A549 (cell line): Measurements from ENCODE around the gene DDX54. TPM values are rescaled to one million over a fixed set of nuclear protein-coding genes. Genes with fewer than 3 reads are reported as not detected.

Experiments used
- ATAC-seq, 2 experiments: fragments of 200-7000 bp in 1 of 2; fragments of >200 bp in 1 of 2; cut with Nextera tagmentation in 1 of 2; cut with Tn5 transposase in 1 of 2; 3 replicates each; pipeline versions ENCODE4 v1.8.0 to v1.9.1; 2018 to 2020; ENCODE audit warnings: mild to moderate bottlenecking in 1 of 2, moderate library complexity in 1 of 2
- CTCF ChIA-PET: fragments of 300-600 bp; sonication (Branson Sonifier 250); formaldehyde crosslinking; extraction: SDS; loops from one replicate; lab custom pipeline; 2021; ENCODE audit warnings: antibody characterized with exemption, inconsistent platforms; lab: Yijun Ruan, JAX
- POLR2A ChIA-PET: fragments of 350-600 bp; formaldehyde crosslinking; extraction: SDS; loops from one replicate; lab custom pipeline; 2021; ENCODE audit warnings: antibody characterized with exemption, inconsistent platforms; lab: Yijun Ruan, JAX
- DNase-seq, 2 experiments: peaks; one replicate each; pipeline versions ENCODE4 v3.0.0 to v3.0.0-alpha.2; 2011 to 2016; ENCODE audit warnings: low read depth in 1 of 2, low spot score in 1 of 2
- FAIRE-seq: peaks from 2 replicates; lab custom pipeline; 2011; peaks lifted over from hg19 to GRCh38; lab: Jason Lieb, UNC
- H3K27ac ChIP-seq, 2 experiments: fragments of >200 bp; sonication (Bioruptor Twin); formaldehyde crosslinking; 3 replicates each; pipeline ENCODE4 v1.5.1; 2016 to 2017
- H3K4me1 ChIP-seq: fragments of >200 bp; sonication (Bioruptor Twin); formaldehyde crosslinking; 3 replicates; pipeline ENCODE4 v1.6.1; 2016
- H3K4me2 ChIP-seq: fragments of >200 bp; sonication (Bioruptor Twin); formaldehyde crosslinking; 3 replicates; pipeline ENCODE4 v1.6.1; 2016
- H3K4me3 ChIP-seq: fragments of >200 bp; sonication (Bioruptor Twin); formaldehyde crosslinking; 3 replicates; pipeline ENCODE4 v1.5.1; 2016
- H3K9me3 ChIP-seq: fragments of >200 bp; sonication (Bioruptor Twin); formaldehyde crosslinking; 3 replicates; pipeline ENCODE4 v1.6.1; 2016
- BHLHE40 ChIP-seq: IDR thresholded peaks from 2 replicates; pipeline ENCODE4 v1.6.1; 2012; ENCODE audit warnings: low read depth, low read length, inconsistent platforms
- CBX8 ChIP-seq: fragments of 200-600 bp; sonication (generic); IDR thresholded peaks from 2 replicates; pipeline ENCODE4 v1.6.1; 2016
- CEBPB ChIP-seq, 2 experiments: fragments of >200 bp in 1 of 2; sonication (Bioruptor Twin) in 1 of 2; formaldehyde crosslinking in 1 of 2; IDR thresholded peaks; 2 replicates each; pipeline ENCODE4 v1.6.1; 2012 to 2016
- ESRRA ChIP-seq: fragments of 150-350 bp; IDR thresholded peaks from 2 replicates; pipeline ENCODE4 v1.6.1; 2014; ENCODE audit warnings: mild to moderate bottlenecking, low read length, borderline replicate concordance
- HDAC2 ChIP-seq: fragments of 200-600 bp; sonication (generic); IDR thresholded peaks from 2 replicates; pipeline ENCODE4 v1.6.1; 2016
- HOXB5 ChIP-seq: fragments of 250-450 bp; sonication (Bioruptor Pico); IDR thresholded peaks from 2 replicates; pipeline ENCODE4 v1.5.0; 2020; ENCODE audit warnings: mild to moderate bottlenecking, moderate library complexity
- JUN ChIP-seq, 2 experiments: fragments of >200 bp; sonication (Bioruptor Twin); formaldehyde crosslinking; IDR thresholded peaks; 2 replicates in 1 of 2; 3 replicates in 1 of 2; pipeline ENCODE4 v1.6.1; 2016 to 2017
- JUNB ChIP-seq: fragments of >200 bp; sonication (Bioruptor Twin); formaldehyde crosslinking; IDR thresholded peaks from 2 replicates; pipeline ENCODE4 v1.6.1; 2016
- KDM1A ChIP-seq: fragments of 200-600 bp; sonication (generic); IDR thresholded peaks from 2 replicates; pipeline ENCODE4 v1.6.1; 2016; ENCODE audit warnings: low read depth, mild to moderate bottlenecking
- MYC ChIP-seq: IDR thresholded peaks from 2 replicates; pipeline ENCODE4 v1.6.1; 2012; ENCODE audit warnings: mild to moderate bottlenecking, inconsistent platforms, low read length, improper control_type of control experiment, borderline replicate concordance
- NPAS2 ChIP-seq: fragments of 250-450 bp; sonication (Bioruptor Pico); IDR thresholded peaks from 2 replicates; pipeline ENCODE4 v1.8.0; 2022; ENCODE audit warnings: mild to moderate bottlenecking, moderate library complexity, borderline replicate concordance
- PHF8 ChIP-seq: fragments of 200-600 bp; sonication (generic); IDR thresholded peaks from 2 replicates; pipeline ENCODE4 v1.6.1; 2016; ENCODE audit warnings: low read depth, mild to moderate bottlenecking, antibody characterized with exemption, moderate library complexity, borderline replicate concordance
- POLR2A ChIP-seq: IDR thresholded peaks from 2 replicates; pipeline ENCODE4 v1.6.1; 2012; ENCODE audit warnings: mild to moderate bottlenecking, low read length
- TFCP2L1 ChIP-seq: fragments of 250-450 bp; sonication (Bioruptor Pico); IDR thresholded peaks from 2 replicates; pipeline ENCODE4 v1.5.0; 2021; ENCODE audit warnings: mild to moderate bottlenecking
- ZFP36 ChIP-seq: fragments of 450-650 bp; IDR thresholded peaks from 2 replicates; pipeline ENCODE4 v1.6.1; 2014; ENCODE audit warnings: borderline replicate concordance; ENCODE audit not compliant: partially characterized antibody
- ZNF302 ChIP-seq: fragments of 250-450 bp; sonication (Bioruptor Pico); IDR thresholded peaks from 2 replicates; pipeline ENCODE4 v1.9.0; 2021; ENCODE audit warnings: inconsistent platforms, mild to moderate bottlenecking, moderate library complexity
- WGBS: methylation state at CpG from one replicate; pipeline ENCODE4 v1.1.6; 2017; ENCODE audit errors: missing lambda C conversion rate; 5-methylcytosine and 5-hydroxymethylcytosine counted together
- polyA plus RNA-seq, 4 experiments: library from polyadenylated mRNA; depleted of rRNA in 3 of 4; stranded (reverse); fragments of >200 nt; fragmentation: RNase III in 1 of 4; extraction: RNeasy Plus Mini Kit Qiagen cat#74134 plus additional on column Dnase treatment in 1 of 4; gene quantifications; 2 replicates in 3 of 4; 3 replicates in 1 of 4; pipeline ENCODE4 v1.2.3, GENCODE V29; 2011 to 2017
- TF ChIP-seq, protein P1 (sequence below): fragments of 200-600 bp; sonication (generic); IDR thresholded peaks from 2 replicates; pipeline ENCODE4 v1.6.1; 2016; ENCODE audit warnings: antibody characterized with exemption, mild to moderate bottlenecking, moderate library complexity
- TF ChIP-seq, protein P2 (sequence below): IDR thresholded peaks from 2 replicates; pipeline ENCODE4 v1.6.1; 2012; ENCODE audit warnings: low read depth, borderline replicate concordance
- TF ChIP-seq, protein P3 (sequence below): fragments of >200 bp; sonication (Bioruptor Twin); formaldehyde crosslinking; IDR thresholded peaks from 3 replicates; pipeline ENCODE4 v1.5.1; 2016
- TF ChIP-seq, protein P4 (sequence below): IDR thresholded peaks from 2 replicates; pipeline ENCODE4 v1.6.1; 2012
- TF ChIP-seq, protein P5 (sequence below): fragments of >200 bp; sonication (Bioruptor Twin); formaldehyde crosslinking; IDR thresholded peaks from 3 replicates; pipeline ENCODE4 v1.6.1; 2016
- TF ChIP-seq, protein P6 (sequence below): fragments of 450-650 bp; IDR thresholded peaks from 2 replicates; pipeline ENCODE4 v1.6.1; 2014; ENCODE audit warnings: antibody characterized with exemption

DDX54 gene
- polyA plus RNA-seq, 2 of the 4 experiments (the other 2 are of a cell fraction): 62.4 to 64.5 TPM

DNA sequence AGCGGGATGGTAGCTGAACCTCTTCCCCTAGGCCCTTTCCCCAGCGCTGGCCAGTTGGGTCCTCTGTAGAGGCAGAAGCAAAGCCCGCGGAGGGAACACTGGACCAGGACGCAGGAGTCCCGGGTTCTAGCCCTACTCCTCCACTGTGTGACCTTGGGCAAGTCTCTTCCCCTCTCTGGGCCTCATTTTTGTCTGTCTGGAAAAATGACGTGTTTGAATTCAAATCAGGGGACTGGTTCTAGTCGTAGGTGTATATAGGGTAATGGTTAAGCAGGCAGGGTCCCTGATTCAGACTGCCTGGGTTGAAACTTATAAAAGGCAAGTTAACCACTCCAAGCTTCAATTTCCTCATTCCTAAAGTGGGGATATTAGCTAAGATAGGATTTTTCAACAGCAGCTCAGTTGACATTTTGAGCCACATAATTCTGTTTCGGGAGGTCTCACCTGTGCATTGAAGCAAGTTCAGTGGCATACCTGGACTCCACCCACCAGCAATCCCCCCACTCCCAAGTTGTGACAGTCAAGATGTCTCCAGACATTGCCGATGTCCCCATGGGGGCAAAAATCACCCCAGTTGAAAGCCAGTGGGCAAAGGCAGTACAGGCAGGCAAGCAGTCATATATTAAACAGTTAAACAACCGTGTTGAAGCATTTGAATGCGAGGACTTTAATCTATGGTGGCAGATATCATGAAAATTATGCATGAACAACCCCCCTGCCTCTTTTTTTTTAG, 36.9 kb upstream of the DDX54 start:
- H3K4me3 ChIP-seq: peak overlapping the region; percentile 65
- no peaks in the 10 kb centered on the region for H3K9me3 ChIP-seq
- CTCF ChIA-PET: interaction anchor here (0.6 to 5.3 kb wide), 7 partner anchors 8 to 175 kb away, joined by 3 to 35 read pairs (median 5); no protein-coding TSS in a partner anchor
- H3K4me2 ChIP-seq: peak overlapping the region; percentile 96
- POLR2A ChIA-PET: interaction anchor here (1.0 to 2.2 kb wide), 8 partner anchors 8 to 113 kb away, joined by 3 to 11 read pairs (median 6); partner anchors contain the start of genes DDX54, RITA1 and SLC8B1
- ATAC-seq: no peak; a peak in 1 of 6 replicates
- peak in 1 of 2 experiments; percentile 18 for DNase-seq
- peaks cover 20% of the 10 kb centered on the region for H3K4me1 ChIP-seq
- H3K27ac ChIP-seq: peak overlapping the region; percentile 80 to 93
- no peak for FAIRE-seq
- TF ChIP-seq, protein P1, sequence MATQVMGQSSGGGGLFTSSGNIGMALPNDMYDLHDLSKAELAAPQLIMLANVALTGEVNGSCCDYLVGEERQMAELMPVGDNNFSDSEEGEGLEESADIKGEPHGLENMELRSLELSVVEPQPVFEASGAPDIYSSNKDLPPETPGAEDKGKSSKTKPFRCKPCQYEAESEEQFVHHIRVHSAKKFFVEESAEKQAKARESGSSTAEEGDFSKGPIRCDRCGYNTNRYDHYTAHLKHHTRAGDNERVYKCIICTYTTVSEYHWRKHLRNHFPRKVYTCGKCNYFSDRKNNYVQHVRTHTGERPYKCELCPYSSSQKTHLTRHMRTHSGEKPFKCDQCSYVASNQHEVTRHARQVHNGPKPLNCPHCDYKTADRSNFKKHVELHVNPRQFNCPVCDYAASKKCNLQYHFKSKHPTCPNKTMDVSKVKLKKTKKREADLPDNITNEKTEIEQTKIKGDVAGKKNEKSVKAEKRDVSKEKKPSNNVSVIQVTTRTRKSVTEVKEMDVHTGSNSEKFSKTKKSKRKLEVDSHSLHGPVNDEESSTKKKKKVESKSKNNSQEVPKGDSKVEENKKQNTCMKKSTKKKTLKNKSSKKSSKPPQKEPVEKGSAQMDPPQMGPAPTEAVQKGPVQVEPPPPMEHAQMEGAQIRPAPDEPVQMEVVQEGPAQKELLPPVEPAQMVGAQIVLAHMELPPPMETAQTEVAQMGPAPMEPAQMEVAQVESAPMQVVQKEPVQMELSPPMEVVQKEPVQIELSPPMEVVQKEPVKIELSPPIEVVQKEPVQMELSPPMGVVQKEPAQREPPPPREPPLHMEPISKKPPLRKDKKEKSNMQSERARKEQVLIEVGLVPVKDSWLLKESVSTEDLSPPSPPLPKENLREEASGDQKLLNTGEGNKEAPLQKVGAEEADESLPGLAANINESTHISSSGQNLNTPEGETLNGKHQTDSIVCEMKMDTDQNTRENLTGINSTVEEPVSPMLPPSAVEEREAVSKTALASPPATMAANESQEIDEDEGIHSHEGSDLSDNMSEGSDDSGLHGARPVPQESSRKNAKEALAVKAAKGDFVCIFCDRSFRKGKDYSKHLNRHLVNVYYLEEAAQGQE: peak; percentile 42
- TF ChIP-seq ZFP36 (peak; percentile 67), JUN (IDR thresholded peaks at IDR 0.05) (peak in 1 of 2 experiments; percentile 39; a peak in 2 of 5 replicates), ESRRA (0 out of 2 replicates have a peak, but pooled peaks have one; percentile 19), BHLHE40 (no peak), KDM1A (peak; percentile 52; the same call in 1 of the 2 replicates)
- TF ChIP-seq, protein P2, sequence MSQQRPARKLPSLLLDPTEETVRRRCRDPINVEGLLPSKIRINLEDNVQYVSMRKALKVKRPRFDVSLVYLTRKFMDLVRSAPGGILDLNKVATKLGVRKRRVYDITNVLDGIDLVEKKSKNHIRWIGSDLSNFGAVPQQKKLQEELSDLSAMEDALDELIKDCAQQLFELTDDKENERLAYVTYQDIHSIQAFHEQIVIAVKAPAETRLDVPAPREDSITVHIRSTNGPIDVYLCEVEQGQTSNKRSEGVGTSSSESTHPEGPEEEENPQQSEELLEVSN: 0 out of 2 replicates have a peak, but pooled peaks have one; percentile 1
- TF ChIP-seq, protein P3, sequence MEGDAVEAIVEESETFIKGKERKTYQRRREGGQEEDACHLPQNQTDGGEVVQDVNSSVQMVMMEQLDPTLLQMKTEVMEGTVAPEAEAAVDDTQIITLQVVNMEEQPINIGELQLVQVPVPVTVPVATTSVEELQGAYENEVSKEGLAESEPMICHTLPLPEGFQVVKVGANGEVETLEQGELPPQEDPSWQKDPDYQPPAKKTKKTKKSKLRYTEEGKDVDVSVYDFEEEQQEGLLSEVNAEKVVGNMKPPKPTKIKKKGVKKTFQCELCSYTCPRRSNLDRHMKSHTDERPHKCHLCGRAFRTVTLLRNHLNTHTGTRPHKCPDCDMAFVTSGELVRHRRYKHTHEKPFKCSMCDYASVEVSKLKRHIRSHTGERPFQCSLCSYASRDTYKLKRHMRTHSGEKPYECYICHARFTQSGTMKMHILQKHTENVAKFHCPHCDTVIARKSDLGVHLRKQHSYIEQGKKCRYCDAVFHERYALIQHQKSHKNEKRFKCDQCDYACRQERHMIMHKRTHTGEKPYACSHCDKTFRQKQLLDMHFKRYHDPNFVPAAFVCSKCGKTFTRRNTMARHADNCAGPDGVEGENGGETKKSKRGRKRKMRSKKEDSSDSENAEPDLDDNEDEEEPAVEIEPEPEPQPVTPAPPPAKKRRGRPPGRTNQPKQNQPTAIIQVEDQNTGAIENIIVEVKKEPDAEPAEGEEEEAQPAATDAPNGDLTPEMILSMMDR: no peak
- WGBS: 4% methylated on average over 12 of the region's 12 CpGs

DNA sequence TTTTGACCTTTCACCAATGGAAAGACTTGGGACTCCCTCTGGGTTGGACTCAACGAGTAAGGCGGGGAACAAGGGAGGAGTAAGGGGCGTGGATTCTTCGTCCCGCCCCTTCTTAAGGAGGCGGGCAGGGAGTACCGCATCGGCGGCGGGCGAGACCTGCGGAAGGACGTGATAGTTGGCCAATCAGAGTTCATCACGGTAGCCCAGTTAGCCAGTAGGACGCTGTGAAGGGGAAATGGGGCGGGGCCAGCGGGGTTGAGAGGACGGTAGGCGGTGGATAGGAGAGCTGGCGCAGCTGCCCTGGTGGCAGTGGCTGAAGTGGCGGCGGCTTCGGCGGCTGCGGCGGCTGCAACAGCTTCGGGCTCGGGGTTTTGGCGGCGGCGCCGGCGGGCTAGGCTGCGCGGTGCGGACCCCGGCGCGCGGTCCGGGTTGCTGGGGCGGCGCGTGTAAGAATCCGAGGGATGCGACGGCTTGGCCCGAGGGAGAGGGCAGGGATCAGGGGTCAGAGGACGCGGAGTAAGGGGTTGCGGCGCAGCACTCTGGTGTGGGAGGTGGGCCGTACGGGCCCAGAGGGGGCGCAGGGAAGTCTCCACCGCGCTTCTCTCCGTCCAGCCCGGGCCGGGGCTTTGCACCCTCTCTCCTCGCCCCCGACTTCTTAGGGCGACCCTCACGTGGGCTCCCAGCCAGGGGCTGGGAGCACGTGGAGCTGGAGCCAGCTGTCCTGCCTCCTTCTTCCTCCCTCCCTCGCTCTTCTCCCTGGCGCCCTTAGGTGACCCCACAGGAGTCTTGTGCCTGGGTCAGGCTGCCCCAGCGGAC, 36.1 kb upstream of the DDX54 start, which contains the start of gene TPCN1:
Gene TPCN1 (plus strand): TSS at position 284 of the 816 bp plus-strand sequence. CDS start 5,389 bp downstream, outside the sequence.
- DNase-seq: peak; percentile 98 to 100
- ATAC-seq: peak; percentile 93 to 96
- H3K27ac ChIP-seq: peak within 1 kb of the TSS; percentile 80 to 93
- no peaks in the 10 kb centered on the region for H3K9me3 ChIP-seq
- no peak for FAIRE-seq
- H3K4me1 ChIP-seq: peaks cover 20% of the 10 kb centered on the region
- peak within 1 kb of the TSS; percentile 67 for H3K4me3 ChIP-seq
- H3K4me2 ChIP-seq: peak within 1 kb of the TSS; percentile 96
- WGBS: 2% methylated on average over 65 of the region's 68 CpGs
- ChIA-PET POLR2A (interaction anchor here (1.0 to 2.2 kb wide), 10 partner anchors 9 to 114 kb away, joined by 3 to 11 read pairs (median 4); partner anchors contain the start of genes DDX54, RITA1 and SLC8B1), CTCF (interaction anchor here (1.1 to 5.3 kb wide), 4 partner anchors 9 to 29 kb away, joined by 3 to 35 read pairs (median 4); no protein-coding TSS in a partner anchor)
- TF ChIP-seq POLR2A (peak; percentile 98), ZNF302 (no peak), NPAS2 (CRISPR knock-in tag) (no peak), MYC (peak; percentile 72; the same call in 1 of the 2 replicates), HDAC2 (no peak), CEBPB (IDR thresholded peaks at IDR 0.05) (no peak), JUN (IDR thresholded peaks at IDR 0.05) (peak in 1 of 2 experiments; percentile 91; a peak in 3 of 5 replicates), BHLHE40 (no peak), TFCP2L1 (CRISPR knock-in tag) (0 out of 2 replicates have a peak, but pooled peaks have one; percentile 28), JUNB (no peak), CBX8 (no peak), HOXB5 (CRISPR knock-in tag) (0 out of 2 replicates have a peak, but pooled peaks have one; percentile 24), PHF8 (peak; percentile 64)
- TF ChIP-seq, protein P2: 0 out of 2 replicates have a peak, but pooled peaks have one; percentile 34
- TF ChIP-seq, protein P4, sequence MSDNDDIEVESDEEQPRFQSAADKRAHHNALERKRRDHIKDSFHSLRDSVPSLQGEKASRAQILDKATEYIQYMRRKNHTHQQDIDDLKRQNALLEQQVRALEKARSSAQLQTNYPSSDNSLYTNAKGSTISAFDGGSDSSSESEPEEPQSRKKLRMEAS: peak; percentile 91
- TF ChIP-seq, protein P5, sequence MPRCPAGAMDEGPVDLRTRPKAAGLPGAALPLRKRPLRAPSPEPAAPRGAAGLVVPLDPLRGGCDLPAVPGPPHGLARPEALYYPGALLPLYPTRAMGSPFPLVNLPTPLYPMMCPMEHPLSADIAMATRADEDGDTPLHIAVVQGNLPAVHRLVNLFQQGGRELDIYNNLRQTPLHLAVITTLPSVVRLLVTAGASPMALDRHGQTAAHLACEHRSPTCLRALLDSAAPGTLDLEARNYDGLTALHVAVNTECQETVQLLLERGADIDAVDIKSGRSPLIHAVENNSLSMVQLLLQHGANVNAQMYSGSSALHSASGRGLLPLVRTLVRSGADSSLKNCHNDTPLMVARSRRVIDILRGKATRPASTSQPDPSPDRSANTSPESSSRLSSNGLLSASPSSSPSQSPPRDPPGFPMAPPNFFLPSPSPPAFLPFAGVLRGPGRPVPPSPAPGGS: peak; percentile 79; the same call in 2 of the 3 replicates
- TF ChIP-seq, protein P6, sequence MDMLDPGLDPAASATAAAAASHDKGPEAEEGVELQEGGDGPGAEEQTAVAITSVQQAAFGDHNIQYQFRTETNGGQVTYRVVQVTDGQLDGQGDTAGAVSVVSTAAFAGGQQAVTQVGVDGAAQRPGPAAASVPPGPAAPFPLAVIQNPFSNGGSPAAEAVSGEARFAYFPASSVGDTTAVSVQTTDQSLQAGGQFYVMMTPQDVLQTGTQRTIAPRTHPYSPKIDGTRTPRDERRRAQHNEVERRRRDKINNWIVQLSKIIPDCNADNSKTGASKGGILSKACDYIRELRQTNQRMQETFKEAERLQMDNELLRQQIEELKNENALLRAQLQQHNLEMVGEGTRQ: peak; percentile 71
